Fibroblast of villous mesenchyme (primary cell): ENCODE results near the gene PPP2R2B. TPM values are rescaled to one million over a fixed set of nuclear protein-coding genes. Genes with fewer than 3 reads are reported as not detected.

Source experiments
- DNase-seq: peaks from one replicate; pipeline ENCODE4 v3.0.0-alpha.2; 2010; ENCODE audit warnings: low read depth
- H3K4me3 ChIP-seq: 2 replicates; pipeline ENCODE4 v1.5.1; 2011; ENCODE audit warnings: low read depth, mild to moderate bottlenecking, low read length
- CTCF ChIP-seq: IDR thresholded peaks from 2 replicates; pipeline ENCODE4 v1.5.1; 2012; ENCODE audit warnings: low read depth, mild to moderate bottlenecking, low read length; ENCODE audit not compliant: insufficient read depth
- total RNA-seq: library from RNA; depleted of rRNA; stranded (reverse); fragments of >200 nt; gene quantifications from 2 replicates; pipeline ENCODE4 v1.2.3, GENCODE V29; 2012

Gene PPP2R2B
- total RNA-seq, 1 donor, result 2.2 TPM

DNA sequence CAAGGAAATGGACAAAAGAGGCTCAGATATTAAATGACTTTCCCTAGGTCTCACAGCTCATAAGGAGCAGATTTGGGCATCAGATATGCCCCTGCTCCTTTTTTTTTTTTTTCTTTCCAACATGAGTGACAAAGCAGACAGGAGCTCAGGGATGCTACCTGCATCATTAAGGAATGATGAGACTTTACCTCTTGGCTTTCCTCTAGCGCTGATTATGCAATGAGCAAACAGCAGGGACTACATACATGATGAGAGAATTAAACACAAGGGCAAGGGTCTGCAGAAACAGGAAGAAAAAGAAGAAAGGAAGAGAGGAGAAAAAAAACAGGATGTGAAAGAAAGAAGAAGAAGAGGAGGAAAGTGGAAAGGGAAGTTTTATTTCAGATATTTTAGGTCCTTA is 179.9 kb downstream of the PPP2R2B start:
- DNase-seq, result no peak
- TF ChIP-seq CTCF, result no peak
- H3K4me3 ChIP-seq, result no peak overlapping the region

DNA sequence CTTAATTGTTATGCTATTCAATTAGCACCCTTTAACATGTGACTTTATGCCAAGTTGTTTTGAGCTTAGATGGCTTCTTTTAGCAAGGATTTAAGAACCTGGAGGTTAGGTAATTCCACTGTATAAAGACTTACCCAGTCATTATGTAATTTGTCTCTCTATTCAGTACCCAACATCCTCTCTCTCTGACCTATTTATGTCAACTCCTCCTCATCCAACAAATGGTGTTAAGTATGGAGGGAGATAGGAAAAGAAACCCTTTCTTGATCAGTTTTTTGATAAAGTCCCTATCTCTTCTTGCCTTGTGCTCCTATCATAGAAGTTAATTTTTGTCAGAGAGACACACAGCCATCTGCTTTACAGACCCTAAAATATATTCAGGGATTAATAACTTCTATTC is 181.3 kb downstream of the PPP2R2B start:
- DNase-seq, result no peak
- TF ChIP-seq CTCF, result no peak
- no peak overlapping the region for H3K4me3 ChIP-seq

DNA sequence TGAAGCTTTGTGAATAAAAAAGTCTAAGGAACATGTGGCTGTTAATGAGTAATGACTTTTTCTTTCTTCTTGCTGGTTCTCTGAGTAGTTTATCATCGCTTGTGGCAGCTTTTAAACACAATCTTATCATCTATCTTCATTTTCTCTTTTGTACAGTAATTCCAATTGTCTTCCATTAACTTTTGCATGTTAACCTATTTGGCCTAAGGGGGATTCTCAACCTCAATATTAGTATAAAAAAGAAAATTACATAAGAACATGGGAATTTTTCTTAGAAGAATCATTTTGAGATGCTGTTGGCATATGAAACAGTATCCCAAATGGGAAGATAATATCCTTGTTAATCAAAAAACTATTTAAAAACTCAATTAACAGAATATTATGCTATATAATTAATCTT is 182.9 kb downstream of the PPP2R2B start:
- DNase-seq, result no peak
- no peak for TF ChIP-seq CTCF
- no peak overlapping the region for H3K4me3 ChIP-seq

DNA sequence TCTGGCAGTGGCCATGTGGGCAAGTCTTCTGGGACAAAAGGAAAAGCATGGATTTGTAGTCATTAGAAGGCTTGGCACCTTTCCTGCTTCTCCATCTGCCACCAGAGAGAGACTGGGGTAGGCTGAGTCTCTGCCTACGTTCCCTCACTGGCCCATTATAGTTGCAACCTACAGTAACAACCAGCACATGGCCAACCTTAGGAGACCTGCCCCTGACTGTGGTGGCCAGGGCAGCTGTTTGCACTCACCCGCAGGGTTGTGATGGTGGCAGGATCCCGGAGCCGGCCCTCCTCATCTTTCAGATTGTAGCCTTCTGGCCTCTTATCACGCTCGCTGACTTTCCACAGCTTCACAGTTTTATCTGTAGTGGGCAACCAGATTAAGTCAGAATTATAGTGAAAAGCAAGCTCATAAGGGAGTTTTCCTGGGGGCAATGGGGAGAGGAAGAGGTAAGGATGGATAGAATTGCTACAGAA is 187.6 kb downstream of the PPP2R2B start:
- H3K4me3 ChIP-seq, result no peak overlapping the region
- no peak for TF ChIP-seq CTCF
- no peak for DNase-seq

DNA sequence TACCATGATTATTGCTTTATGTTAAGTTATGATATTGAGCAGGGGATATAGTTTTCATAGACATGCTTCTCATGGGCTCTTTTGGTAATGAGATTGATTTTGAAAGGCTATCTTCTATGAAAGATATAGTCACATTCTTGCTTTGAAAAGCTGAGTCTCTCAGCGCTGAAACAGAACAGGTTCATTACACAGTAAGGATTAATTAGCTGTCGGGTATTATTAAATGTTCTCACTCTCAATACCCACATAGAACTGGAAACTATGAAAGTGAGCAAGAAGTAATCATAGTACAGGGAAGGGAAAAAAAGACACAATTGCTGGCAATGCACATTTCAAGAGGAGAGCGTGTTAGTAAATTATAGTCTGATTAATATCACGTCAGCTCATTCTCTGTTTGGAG is 190.9 kb downstream of the PPP2R2B start:
- no peak for DNase-seq
- no peak for TF ChIP-seq CTCF
- H3K4me3 ChIP-seq, result no peak overlapping the region

DNA sequence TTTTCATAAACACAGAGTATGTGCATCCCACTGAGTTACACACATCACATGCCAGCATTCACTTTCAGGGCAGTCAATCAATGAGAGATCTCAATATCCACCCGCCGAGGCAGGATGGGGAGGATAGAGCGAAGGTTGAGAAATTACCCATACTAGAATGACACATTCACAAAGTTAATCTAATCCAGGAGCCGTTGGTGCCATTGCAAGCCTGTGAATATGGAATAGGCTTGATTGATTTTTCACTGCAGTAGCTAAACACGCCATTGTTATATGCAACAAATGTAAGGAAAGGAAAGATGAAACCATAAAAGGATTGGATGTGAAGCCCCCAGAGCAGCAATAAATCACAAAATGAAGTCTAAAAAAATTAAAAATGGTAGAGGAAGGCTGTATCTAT is 194.7 kb downstream of the PPP2R2B start:
- H3K4me3 ChIP-seq, result no peak overlapping the region
- no peak for TF ChIP-seq CTCF
- no peak for DNase-seq

GRCh38 chr5:146682899-146683532 is 195.5 kb downstream of the PPP2R2B start:
- no peak for DNase-seq
- TF ChIP-seq CTCF, result no peak
- no peak overlapping the region for H3K4me3 ChIP-seq
